Psoas muscle (tissue), 8 donors: Measurements from ENCODE around the gene SUCO. TPM values are rescaled to one million over a fixed set of nuclear protein-coding genes. Genes with fewer than 3 reads are reported as not detected.

Experiments used
- ATAC-seq, 4 donors: fragments of 200-7000 bp; cut with Tn5 transposase; one replicate each; pipeline ENCODE4 v1.9.1; 2020; ENCODE audit warnings: moderate library complexity in 3 of 4, mild to moderate bottlenecking in 2 of 4
- DNase-seq, 2 donors: peaks; one replicate each; pipeline ENCODE4 v3.0.0-alpha.2; 2020
- H3K27ac ChIP-seq: fragments of 200-600 bp; one replicate; pipeline ENCODE4 v1.8.0; 2022
- H3K27me3 ChIP-seq, 3 donors: fragments of 200-600 bp in 1 of 3; one replicate each; pipeline versions ENCODE4 v1.6.1 to v1.8.0; 2013 to 2022; ENCODE audit warnings: low read length in 2 of 3, mild to moderate bottlenecking in 2 of 3, moderate library complexity in 1 of 3; ENCODE audit not compliant: insufficient read depth in 3 of 3
- H3K36me3 ChIP-seq, 2 donors: fragments of 200-600 bp in 1 of 2; one replicate each; pipeline versions ENCODE4 v1.6.1 to v1.8.0; 2013 to 2022; ENCODE audit warnings: low read depth in 1 of 2, mild to moderate bottlenecking in 1 of 2, moderate library complexity in 1 of 2; ENCODE audit not compliant: insufficient read depth in 1 of 2
- H3K4me1 ChIP-seq: fragments of 200-600 bp; one replicate; pipeline ENCODE4 v1.8.0; 2022
- H3K4me3 ChIP-seq: fragments of 200-600 bp; one replicate; pipeline ENCODE4 v1.8.0; 2022; ENCODE audit warnings: mild to moderate bottlenecking
- H3K9me3 ChIP-seq: fragments of 200-600 bp; one replicate; pipeline ENCODE4 v1.8.0; 2022
- CTCF ChIP-seq: fragments of 200-600 bp; IDR thresholded peaks from one replicate; pipeline ENCODE4 v1.8.0; 2022; ENCODE audit warnings: antibody characterized with exemption
- WGBS, 3 donors: extraction: QIAGEN DNeasy Blood & Tissue Kit; methylation state at CpG; one replicate each; pipeline versions ENCODE4 v1.1.6 to v1.1.7; 2013; 5-methylcytosine and 5-hydroxymethylcytosine counted together
- intact Hi-C, 2 donors: fragments of 100-400 bp; cut with DNase I; formaldehyde crosslinking; loops; one replicate each; pipeline versions ENCODE4 v1.11.0 to v1.14.2; 2022
- polyA plus RNA-seq, 3 donors: library from polyadenylated mRNA; stranded (reverse); fragments of 200-250 nt; gene quantifications; one replicate each; pipeline ENCODE4 v1.2.3, GENCODE V29; 2013
- total RNA-seq, 4 donors: library from RNA; stranded (reverse); fragmentation: NEBNext Ultra II Directional in 2 of 4; extraction: Animal tissue kit (Norgen Biotek cat#: 25700) in 2 of 4; gene quantifications; one replicate each; pipeline versions ENCODE4 v1.2.1 to v1.2.4, GENCODE V29; 2021 to 2023
- donor health status: healthy with polysubstance abuse.
- donor health status: DM: no; HTN: no; CAD: no; lungs with moderate emphysema.
- donor health status: Bipolar disorder and iron deficiency.
- donor health status: healthy.
- donor health status: DM: yes; HTN: yes; CAD: no.
- donor health status: DM: no; HTN: no; CAD: no.
- donor health status: DM: no; HTN: no; CAD: no.
- donor health status: DM: yes; HTN: yes; CAD: no.

SUCO gene
- total and polyA plus RNA-seq, 7 donors: 2.6 to 8.2 (median 6.2) TPM

GRCh38 chr1:172627702-172628101 lies 94.8 kb downstream of the SUCO start:
- no peaks in the 10 kb centered on the region for H3K27me3 ChIP-seq
- intact Hi-C loops: no loop called here
- WGBS, 3 donors: 59 to 67% (median 64%) methylated on average over 3 of the region's 3 CpGs
- H3K9me3 ChIP-seq: no peaks in the 10 kb centered on the region
- H3K27ac ChIP-seq: no peak overlapping the region
- H3K4me1 ChIP-seq: no peaks in the 10 kb centered on the region
- no peaks in the 10 kb centered on the region for H3K36me3 ChIP-seq
- no peak for TF ChIP-seq CTCF
- no peak overlapping the region for H3K4me3 ChIP-seq
- ATAC-seq (no peak), DNase-seq (no peak)

GRCh38 chr1:172628401-172628800 lies 95.5 kb downstream of the SUCO start:
- Histone ChIP-seq H3K4me1 (no peaks in the 10 kb centered on the region), H3K4me3 (no peak overlapping the region), H3K9me3 (no peaks in the 10 kb centered on the region), H3K27ac (no peak overlapping the region), H3K27me3 (no peaks in the 10 kb centered on the region), H3K36me3 (no peaks in the 10 kb centered on the region)
- intact Hi-C loops: no loop called here
- 70 to 77% (median 72%) methylated on average over 4 of the region's 4 CpGs for WGBS, 3 donors
- ATAC-seq (no peak), DNase-seq (no peak)
- no peak for TF ChIP-seq CTCF

DNA sequence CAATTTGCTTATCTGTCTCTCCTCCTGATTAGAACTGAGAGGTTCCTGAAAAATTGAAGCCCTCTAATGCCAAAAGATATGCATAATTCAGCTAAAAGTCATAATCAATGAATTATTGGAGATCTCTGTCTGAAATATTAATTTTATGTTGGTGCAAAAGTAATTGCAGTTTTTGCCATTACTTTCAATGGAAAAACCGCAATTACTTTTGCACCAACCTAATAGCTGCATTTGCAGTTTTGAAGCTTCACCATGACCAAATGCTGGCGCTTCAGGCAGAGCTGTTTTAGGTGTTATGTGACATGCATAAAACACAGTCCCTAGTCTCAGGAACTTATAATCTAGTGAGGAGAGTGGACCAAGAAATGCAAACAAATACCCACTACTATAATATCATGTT lies 96.2 kb downstream of the SUCO start:
- Histone ChIP-seq H3K4me3 (no peak overlapping the region), H3K36me3 (no peaks in the 10 kb centered on the region), H3K9me3 (no peaks in the 10 kb centered on the region), H3K27me3 (no peaks in the 10 kb centered on the region), H3K4me1 (no peaks in the 10 kb centered on the region), H3K27ac (no peak overlapping the region)
- TF ChIP-seq CTCF: no peak
- DNase-seq (no peak), ATAC-seq (no peak)
- intact Hi-C loops: no loop called here
- WGBS, 3 donors: 70 to 81% (median 72%) methylated on average over 2 of the region's 2 CpGs

GRCh38 chr1:172629638-172630037 lies 96.7 kb downstream of the SUCO start:
- WGBS, 3 donors: 84 to 93% (median 91%) methylated on average over 2 of the region's 2 CpGs
- H3K4me1 ChIP-seq: no peaks in the 10 kb centered on the region
- no peaks in the 10 kb centered on the region for H3K36me3 ChIP-seq
- DNase-seq (no peak), ATAC-seq (no peak)
- intact Hi-C loops: no loop called here
- H3K27ac ChIP-seq: no peak overlapping the region
- H3K4me3 ChIP-seq: no peak overlapping the region
- H3K27me3 ChIP-seq: no peaks in the 10 kb centered on the region
- H3K9me3 ChIP-seq: no peaks in the 10 kb centered on the region
- TF ChIP-seq CTCF: no peak

DNA sequence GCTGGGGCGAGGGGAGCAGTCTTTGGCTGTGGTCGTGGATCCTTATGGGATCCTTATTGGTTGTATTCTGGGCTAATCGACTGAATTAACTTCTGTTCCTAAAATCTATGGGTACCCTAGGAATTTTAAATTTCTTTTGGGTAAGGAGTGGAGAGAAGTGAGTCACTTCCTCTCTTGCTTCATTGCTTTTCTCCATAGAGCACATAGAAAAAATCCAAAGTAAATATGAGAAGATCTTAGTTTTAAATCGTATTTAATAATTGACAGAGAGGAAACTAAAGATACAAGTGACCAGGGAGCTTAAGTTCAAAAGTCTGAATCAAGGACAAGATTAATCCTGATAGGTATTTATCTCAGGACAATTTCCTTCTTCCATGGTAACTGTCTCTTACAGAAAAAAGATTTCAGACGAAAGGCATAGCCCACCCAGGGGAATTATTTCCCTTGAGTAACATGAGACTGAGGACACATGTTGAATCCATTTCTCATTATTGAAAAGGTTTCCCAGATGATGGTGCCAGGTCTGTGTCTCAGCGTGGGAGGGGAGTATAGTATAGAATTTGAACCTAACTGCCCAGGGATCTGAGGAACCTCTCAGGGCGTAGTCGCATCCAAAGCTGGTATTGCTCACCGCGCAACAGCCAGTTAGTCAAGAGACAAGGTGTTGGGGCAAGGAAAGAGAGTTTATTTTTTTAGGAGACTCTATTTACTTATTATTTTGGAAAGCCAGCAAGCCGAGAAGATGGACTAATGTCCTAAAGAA lies 97.3 kb downstream of the SUCO start:
- DNase-seq: no peak
- Histone ChIP-seq H3K4me3 (no peak overlapping the region), H3K4me1 (no peaks in the 10 kb centered on the region), H3K9me3 (no peaks in the 10 kb centered on the region), H3K36me3 (no peaks in the 10 kb centered on the region), H3K27ac (no peak overlapping the region), H3K27me3 (no peaks in the 10 kb centered on the region)
- ATAC-seq: no peak
- TF ChIP-seq CTCF: no peak
- intact Hi-C loops: no loop called here
- 83 to 89% (median 87%) methylated on average over 11 of the region's 11 CpGs for WGBS, 3 donors
